GM18511 (cell line): Measurements from ENCODE around the gene IGF1R.

ENCODE experiments used
- ATAC-seq: cut with Tn5 transposase; IDR thresholded peaks from one replicate; pipeline ENCODE4 v1.9.1; 2021; ENCODE audit warnings: mild to moderate bottlenecking, moderate library complexity; ENCODE audit not compliant: unreplicated experiment

The IGF1R gene

DNA sequence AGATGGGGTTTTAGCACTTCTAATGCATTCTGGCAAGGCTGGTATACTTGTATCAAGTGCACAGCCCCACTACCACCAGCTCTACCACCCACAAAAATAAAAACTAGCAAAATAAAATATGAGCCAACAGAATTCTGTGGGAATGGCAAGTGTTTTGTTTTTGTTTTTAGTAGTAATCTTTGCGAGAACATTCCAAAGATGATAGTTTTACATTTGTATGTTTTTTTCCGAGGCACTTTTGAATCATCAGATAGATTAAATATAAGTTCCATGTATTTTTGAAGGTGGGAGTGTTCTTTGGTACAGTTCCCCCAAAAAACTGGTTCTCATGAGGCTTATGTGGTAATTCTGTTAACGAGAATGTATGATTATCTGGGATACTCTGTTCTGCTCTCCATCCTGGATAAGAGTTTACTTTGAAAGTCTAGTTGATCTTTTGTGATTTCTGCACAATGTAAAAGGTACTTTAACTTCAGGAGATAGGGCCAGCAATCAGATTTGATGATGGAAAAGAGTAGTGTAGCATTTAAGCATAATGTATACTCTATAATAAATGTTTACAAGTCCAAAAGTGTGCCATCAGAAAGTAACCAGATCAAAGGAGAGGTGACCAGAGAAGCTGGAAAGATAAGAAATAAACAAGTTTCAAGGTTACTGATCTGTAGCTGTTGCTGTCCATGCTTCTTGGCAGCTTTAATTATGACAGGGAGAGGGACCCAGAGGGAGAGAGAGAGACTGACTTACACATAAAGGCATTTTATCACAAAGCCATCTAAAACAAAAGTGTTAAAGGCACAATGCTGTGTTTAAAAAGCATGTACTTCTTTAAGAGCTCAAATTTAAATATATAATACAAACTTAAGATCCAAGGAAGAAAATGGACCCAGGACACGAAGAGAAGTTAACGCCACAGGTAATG is 228.4 kb downstream of the IGF1R start:
- ATAC-seq, result no peak

DNA sequence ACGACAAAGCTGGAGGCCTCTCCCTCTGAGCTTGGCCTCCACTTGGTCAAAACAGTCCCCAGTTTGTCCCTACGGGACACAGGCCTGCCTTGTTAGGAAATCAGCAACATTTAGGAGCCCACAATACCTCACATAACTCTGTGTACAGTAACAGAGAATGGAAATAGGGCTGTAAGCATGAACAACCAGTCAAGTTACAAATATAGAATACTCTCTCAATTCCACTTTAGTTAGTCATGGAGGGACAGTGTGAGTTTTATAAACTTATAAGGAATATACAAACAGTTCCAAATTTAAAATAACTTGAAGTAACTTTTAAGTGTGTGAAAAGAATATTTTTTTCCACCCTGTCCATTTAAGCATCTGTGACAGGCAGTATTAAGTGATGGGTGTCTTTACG is 229.8 kb downstream of the IGF1R start:
- ATAC-seq, result no peak

DNA sequence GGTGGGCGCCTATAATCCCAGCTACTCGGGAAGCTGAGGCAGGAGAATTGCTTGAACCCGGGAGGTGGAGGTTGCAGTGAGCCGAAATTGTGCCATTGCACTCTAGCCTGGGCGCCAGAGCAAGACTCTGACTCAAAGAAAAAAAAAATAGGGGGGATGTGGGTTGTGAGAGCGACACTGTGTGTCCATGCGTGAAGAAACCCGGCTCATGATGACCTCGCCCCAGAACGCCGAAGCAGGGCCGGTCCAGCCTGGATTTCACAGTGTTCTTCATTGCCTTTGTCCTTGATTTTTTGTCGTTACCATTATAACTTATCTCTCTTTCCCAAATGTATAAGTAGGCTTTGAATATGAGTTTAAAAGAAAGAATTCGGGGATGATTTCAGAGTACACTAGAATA is 230.5 kb downstream of the IGF1R start:
- ATAC-seq, result no peak

DNA sequence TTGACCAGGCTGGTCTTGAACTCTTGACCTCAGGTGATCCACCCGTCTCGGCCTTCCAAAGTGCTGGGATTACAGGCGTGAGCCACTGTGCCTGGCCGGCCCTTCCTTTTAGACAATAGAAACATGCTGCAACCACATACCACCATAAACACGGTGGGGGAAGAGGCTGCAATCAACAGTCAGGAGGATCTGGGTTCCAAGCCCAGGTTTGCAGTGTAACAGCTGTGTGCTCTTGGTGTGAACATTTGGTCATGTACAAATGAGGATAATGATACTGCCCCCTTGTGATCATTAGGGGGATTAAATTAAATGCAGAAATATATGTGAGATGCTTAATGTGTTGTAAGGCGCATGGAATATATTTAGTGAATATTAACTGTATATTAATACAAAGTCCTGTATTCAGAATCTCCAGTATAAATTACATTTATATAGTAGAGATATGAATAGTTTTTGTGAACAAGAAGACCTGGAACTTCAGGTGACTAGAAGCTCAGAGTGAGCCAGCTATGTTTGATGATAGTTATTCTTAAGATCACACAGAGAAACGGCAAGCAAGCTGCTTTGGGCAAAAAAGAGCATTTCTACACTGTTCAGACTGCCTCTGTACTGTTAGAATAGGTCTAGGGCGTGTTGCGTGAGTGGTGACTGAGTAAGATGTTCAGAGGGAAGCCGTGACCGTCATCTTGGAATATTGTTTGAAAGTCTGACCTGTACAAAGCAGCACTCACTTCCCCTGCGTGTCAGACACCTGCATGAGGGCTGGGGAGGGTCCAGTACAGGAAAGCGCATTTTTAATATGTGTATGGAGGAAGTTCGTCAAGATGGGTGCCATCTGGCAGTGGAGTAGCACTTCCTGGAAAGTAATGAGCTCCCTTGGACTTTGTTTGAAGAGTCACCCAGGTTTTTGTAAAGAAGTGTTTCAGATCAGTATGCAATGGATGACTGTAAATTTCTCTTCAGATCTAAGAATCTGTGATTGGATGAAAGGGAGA is 233.5 kb downstream of the IGF1R start:
- peak; percentile 58 for ATAC-seq

DNA sequence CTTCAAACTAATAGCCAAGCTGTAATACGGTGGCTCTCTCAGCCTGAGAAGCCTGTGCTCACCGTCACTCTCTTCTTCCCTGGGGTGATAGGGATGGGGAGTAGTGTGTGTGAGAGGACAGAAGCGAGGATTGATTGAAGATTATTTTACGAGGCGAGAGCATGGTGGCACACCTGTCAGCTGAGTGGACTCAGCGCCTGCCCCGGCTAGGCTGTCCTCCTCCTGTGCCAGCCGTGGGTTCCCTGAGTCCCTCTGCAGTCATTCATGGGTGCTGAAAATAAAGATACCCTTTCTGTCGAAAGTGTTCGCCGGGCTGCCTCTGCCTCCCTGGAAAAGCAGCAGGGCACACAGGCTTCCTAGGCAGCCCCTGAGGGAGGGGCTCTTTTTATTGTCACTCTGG is 235.1 kb downstream of the IGF1R start:
- no peak for ATAC-seq

DNA sequence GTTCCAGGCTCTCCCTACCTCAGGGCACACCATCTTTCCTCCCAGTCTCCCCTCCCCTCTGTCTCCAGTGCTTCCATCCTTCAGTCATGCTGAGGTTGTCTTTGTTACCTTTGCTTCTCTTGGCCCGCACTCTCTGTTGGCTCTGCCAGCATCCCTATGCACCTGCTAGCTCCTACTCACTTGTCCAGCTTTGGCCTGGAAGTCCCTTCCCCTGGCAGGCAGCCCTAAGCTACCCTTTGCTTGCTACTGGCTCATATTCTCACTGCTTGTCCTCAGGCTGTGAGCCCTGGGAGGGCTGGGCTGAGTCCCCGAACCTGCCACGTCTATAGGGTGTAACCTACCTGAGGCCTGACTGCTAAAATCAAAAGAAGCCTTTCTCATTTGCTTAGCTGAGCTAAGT is 236.6 kb downstream of the IGF1R start:
- no peak for ATAC-seq

DNA sequence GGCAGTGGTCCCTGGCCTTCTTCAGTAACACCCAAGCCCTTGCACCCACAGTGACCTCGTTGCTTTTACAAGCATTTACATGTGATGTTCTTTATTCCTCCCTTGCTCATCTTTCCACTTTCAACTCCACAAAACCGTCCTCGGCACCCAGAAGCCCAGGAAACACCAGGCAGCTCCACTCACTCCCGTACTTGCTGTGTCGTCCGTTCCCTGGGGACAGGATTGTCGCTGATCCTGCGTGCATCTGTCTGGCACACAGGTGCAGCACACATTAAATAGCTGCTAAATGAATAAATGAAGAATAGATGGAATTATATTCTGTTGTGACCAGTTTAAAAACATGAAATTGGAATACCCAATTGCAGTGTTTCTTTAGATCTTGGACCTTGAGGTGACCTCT is 239.6 kb downstream of the IGF1R start:
- ATAC-seq, result no peak

DNA sequence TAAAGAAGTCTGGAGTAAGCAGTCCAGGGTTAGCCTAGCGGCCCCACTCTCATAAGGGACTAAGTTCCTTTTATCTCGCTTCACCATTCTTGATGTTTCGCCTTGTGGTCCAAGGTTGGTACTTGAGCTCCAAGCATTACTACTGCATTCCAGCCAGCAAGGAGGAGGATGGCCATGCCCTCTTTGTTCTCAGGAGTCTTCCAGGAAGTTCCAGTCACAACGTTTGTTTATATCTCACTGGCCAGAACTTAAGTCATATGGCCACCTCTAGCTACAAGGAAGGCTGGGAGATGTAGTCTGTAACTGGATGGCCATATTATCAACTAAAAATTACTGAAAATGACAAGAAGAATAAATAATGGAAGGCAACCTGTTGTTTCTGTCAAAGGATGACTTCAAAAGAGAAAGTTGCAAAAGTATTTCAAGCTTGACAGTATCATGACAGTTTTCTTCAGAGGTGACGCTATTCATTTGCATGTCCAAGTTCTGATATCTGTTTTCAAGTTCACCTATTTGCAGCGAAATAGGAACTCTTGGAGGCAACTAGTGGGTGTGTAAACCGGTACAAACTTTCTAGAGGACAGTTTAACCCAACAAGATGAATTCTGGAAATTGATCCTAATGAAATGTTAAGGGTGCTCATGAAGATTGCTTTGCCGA is 240.6 kb downstream of the IGF1R start:
- ATAC-seq, result no peak

DNA sequence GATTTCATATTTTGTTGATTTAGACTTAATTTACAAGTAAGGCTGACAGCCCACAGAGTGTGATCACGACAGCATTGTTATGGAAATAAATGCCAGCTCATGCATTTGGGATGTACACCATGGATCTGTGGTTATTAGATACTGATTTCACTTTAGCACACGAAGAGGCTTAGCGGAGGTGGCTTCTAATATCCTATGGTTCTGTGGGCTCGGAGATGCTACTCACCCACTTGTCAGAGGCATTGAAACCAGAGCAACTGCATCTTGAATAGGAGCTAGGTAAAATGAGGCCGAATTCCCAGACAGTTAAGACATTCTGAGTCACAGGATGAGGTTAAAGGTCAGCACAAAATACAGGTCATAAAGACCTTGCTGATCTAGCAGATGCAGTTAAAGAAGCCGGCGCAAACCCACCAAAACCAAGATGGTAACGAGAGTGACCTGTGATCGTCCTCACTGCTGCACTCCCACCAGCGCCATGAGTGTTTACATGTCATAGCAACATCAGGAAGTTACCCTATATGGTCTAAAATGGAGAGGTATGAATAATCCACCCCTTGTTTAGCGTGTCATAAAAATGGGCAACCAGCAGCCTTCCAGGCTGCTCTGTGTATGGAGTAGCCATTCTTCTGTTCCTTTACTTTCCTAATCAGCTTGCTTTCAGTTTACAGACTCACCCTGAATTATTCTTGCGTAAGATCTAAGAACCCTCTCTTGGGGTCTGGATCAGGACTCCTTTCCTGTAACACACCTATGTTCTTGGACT is 241.8 kb downstream of the IGF1R start:
- ATAC-seq, result no peak

DNA sequence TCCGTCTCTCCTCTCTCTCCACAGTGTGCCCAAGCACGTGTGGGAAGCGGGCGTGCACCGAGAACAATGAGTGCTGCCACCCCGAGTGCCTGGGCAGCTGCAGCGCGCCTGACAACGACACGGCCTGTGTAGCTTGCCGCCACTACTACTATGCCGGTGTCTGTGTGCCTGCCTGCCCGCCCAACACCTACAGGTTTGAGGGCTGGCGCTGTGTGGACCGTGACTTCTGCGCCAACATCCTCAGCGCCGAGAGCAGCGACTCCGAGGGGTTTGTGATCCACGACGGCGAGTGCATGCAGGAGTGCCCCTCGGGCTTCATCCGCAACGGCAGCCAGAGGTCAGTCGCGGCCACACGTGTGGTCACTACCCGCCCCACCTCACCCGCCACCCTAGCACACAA is 243.0 kb downstream of the IGF1R start:
- ATAC-seq, result no peak

DNA sequence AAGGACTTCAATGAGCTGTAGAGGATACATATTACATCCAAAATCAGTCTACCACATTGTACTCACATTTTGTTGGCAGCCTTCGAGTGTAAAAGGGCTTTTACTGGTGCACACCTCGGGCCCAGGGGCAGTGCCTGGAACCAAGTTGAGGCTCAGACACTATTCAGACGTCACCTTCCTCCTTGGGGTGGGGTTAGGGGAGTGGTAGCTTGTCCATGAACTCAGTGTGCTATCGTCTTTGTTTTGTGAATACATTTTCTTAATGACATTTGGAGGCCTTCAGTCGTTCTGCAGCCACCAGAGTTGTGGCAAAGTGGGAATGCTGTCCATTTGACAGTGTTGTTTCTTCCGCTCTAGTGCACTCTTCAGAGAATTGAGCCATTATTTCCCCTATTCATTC is 245.1 kb downstream of the IGF1R start:
- ATAC-seq, result no peak

DNA sequence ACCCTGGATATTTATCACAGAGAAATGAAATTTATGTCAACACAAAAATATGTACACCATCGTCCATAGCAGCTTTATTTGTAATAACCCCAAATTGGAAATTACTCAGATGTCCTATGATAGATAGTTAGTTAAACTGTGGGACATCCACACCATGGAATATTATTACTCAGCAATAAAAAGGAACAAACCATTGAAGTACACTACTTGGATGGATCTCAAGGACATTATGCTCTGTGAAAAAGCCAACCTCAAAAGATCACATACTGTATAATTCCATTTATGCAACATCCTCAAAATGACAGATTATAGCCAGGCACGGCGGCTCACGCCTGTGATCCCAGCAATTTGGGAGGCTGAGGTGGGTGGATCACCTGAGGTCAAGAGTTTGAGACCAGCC is 246.0 kb downstream of the IGF1R start:
- ATAC-seq, result no peak

DNA sequence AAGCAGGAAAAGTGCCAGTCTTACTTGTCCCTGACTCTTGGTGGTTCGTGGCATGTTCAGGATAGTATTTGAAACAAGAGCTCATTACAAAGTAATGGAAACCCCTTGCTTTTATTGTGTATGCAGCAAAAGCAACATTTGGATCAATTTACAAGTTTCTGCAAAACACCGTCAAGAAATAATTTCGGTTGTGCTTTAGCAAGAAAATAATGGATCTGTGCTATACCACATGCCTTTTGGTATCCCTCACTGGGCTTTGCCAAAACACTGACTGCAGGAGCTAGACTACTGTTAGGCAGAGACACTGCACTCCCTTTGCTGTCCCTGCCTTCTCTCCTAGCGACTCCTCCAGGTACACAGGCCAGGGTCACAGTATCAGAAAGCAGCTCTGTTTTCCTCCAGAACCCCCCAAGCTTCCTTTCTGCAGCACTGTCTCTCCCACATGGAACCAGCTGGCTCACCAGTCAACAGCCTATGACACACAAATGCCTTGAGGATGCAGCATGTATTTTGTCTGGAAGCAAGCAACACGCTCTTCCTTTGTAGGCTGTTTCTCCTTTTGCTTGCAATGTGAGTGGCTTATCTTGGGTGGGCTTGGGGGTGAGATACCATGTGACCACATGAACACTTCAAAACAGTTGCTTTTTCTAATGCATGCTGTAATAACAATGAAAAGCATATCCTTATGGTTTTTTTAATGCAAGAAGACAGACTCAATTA is 247.8 kb downstream of the IGF1R start:
- ATAC-seq, result no peak

DNA sequence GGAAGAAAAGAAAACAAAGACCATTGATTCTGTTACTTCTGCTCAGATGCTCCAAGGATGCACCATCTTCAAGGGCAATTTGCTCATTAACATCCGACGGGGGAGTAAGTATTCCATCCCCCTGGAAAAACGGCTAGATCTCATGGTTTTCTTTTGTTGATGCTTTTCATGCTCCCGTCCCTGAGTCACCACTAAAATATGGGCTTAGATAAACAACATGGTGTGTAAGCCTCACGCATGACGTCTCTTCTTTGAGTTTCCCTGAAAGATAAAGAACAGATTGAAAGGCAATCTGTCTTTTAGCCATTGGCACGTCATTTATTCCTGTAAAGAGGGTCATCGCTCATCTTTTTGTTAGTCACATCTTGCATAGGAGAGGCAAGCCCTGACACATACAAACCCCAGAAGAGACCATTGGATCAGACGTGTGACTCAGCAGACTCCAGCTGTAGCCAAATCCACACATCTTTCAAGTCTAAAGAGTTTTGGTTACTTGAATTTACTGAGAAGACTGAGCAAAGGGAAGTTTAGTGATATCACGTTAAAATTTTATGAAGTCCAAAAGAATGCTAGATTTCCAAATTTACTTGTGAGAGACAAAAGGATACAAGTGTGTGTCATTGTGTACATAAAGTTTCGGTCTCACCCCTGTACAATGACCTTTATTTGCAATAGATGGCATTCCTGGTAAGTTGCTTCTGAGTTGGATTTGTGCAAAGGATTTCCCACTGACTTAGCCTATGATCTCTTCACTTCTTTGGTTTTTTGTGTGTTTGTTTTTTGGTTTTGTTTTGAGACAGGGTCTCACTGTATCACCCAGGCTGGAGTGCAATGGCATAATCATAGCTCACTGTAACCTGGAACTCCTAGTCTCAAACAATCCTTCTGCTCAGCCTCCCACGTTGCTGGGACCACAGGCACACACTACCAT is 248.7 kb downstream of the IGF1R start:
- no peak for ATAC-seq

DNA sequence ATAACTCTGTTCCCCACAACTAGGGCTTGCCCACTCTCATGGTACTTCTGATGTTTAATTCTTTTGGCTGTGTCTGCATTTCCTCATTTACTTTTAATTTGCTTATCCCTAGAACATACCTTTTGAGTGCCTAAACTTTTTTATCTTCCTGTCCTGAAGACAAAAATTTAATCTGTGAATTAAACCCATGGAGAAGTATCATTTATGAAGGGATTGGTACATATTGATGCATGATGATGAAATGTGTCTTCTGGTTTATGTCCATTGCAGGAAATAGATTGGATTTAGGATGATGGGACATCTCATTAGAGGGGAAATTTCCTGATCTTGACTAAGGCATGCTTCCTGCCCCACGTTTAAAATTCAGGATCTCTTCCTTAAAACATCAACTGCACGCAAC is 249.8 kb downstream of the IGF1R start:
- ATAC-seq, result no peak

DNA sequence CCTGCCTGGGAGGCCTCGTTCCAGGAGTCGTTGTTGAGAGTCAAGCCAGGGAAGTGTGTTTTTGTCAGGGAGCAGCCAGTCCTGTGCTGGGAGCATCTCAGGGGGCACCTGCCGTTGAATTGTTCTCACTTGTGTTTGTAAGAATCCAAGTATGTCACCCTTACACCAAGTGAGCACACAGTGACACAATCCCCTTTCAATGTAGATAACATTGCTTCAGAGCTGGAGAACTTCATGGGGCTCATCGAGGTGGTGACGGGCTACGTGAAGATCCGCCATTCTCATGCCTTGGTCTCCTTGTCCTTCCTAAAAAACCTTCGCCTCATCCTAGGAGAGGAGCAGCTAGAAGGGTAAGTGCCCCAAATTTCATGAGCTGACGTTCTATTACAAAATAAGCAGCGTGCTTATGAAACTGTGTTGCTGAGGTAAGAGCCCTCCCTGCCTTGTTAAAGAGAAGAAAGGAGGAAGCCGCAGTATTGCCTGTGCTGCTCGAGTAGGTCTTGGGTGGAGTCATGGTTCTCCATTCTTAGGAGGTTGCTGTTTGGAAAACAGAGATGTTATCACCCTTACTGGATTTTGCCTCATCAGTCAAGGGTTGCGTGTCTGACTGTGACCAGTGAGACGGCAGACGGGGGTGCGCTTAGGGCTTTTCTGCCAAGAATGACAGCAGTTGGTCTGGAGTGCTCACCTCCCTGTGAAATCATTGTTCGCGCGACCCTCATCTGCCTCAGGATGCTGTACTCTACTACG is 251.1 kb downstream of the IGF1R start:
- no peak for ATAC-seq

DNA sequence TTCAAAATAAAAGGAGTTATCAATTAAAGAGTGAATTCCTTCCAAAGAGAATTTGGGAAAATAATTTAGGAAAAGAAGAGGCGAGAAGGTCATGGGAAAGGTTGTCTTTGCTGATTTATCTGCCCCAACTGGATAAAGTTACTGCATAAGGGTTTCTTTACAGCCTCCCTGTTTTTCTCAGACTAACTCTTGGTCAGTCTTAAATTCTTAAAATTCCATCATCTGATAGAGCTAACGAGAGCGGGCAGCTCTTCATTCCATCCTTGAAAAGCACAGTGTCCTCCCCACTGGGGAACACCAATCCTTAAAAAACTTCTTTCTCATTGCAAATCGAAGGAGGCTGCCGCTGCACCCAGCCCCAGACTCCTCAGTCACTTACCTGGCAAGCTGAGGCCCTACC is 252.0 kb downstream of the IGF1R start:
- no peak for ATAC-seq

DNA sequence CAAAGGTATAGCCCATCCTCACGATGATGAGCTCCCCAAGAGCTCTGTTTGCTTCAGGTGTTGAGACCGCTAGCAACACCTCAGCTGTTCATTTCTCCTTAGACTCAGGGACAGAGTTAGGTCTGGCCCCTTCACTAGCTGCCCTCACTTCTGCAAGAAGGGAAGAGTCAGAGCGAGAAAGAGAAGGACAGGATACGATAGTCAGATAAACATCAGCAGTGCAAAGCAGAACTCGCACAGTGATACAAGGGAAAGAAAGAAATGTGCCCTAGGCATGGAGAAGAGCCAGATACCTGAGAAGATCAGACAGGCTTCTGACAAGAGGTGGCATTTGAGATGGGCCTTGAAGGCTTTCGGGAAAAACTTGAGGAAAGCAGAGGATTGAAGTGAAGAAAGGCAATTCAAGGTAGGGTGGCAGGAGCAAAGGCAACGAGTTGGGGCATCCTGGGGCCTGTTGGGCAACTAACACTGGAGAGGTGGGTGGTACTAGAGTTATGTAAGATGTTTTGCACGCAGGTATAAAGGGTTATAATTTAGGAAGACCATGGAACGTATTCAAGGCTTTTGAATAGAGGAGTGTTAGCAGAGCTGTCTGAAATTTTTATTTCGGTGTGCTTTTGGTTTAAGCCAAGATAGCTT is 253.2 kb downstream of the IGF1R start:
- ATAC-seq, result no peak
